ENCODE measurements around the gene BRPF3. TPM values are rescaled to one million over a fixed set of nuclear protein-coding genes. Genes with fewer than 3 reads are reported as not detected.

Gene BRPF3
- total RNA-seq, 2 donors from 2014 or later: 24.4 to 26.8 TPM

DNA sequence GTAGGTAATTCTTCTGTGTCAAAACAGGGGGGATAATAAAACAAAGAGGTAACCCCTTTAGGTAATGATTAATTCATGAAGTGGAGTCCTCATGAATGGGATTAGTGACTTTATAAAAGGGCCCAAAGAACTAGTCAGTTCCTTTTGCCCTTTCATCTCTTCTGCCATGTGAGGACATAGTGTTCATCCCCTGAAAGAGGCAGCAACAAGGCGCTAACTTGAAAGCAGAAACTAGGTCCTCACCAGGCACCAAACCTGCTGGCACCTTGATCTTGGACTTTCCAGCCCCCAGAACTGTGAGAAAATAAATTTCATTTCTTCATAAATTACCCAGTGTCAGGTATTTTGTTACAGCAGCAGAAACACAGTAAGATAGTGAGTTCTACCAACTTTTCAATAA lies 16.4 kb upstream of the BRPF3 start:
- no peak overlapping the region for H3K4me3 Mint-ChIP-seq
- H3K27ac Mint-ChIP-seq: no peak overlapping the region
- no peak for DNase-seq
- no peak for ATAC-seq (replicated peaks in 1 of 2)
- H3K36me3 Mint-ChIP-seq (ENCODE audit: insufficient read depth in 2 of 2): peaks cover 4 to 25% of the 10 kb centered on the region in 2 donors
- peaks cover 8% of the 10 kb centered on the region for H3K4me1 Mint-ChIP-seq (ENCODE audit: low read depth)
- H3K9me3 Mint-ChIP-seq: peaks cover 9 to 19% of the 10 kb centered on the region in 2 donors
- H3K27me3 Mint-ChIP-seq (ENCODE audit: low read depth): no peaks in the 10 kb centered on the region

DNA sequence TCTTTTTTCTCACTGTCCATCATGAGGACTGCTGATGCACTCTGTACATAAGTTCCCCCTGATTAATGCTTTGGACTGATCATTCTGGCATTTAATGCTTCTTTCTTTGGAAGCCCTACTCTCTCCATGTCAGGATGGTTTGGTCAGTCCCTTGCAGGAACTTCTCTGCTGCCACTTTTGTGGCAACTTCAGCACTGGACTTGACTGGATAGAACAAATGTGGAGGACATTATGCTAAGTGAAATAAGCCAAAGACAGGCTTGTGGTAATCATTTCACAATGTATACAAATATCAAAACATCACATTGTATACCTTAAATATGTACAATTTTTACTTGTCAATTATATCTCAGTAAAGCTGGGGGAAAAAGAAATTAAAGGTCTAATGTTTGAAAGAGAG lies 12.2 kb upstream of the BRPF3 start:
- no peak overlapping the region for H3K4me3 Mint-ChIP-seq
- no peak overlapping the region for H3K27ac Mint-ChIP-seq
- H3K9me3 Mint-ChIP-seq: peaks cover under 1 to 7% of the 10 kb centered on the region in 2 donors
- peaks cover 0 to 4% of the 10 kb centered on the region in 2 donors for H3K36me3 Mint-ChIP-seq (ENCODE audit: insufficient read depth in 2 of 2)
- H3K4me1 Mint-ChIP-seq (ENCODE audit: low read depth): no peaks in the 10 kb centered on the region
- DNase-seq: no peak
- H3K27me3 Mint-ChIP-seq (ENCODE audit: low read depth): no peaks in the 10 kb centered on the region
- ATAC-seq (replicated peaks in 1 of 2): no peak

DNA sequence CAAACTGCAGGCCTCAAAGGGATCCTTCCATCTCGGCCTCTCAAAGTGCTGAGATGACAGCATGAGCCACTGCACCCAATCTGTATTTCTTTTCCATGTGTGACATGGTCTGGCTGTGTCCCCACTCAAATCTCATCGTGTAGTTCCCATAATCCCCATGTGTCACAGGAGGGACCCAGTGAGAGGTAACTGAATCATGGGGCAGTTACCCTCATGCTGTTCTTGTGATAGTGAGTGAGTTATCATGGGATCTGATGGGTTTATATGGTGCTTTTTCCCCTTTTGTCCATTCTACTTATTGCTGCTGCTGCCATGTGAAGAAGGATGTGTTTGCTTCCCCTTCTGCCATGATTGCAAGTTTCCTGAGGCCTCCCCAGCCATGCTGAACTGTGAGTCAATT lies 10.3 kb upstream of the BRPF3 start:
- Mint-ChIP-seq H3K36me3 (ENCODE audit: insufficient read depth in 2 of 2) (peaks cover 0 to 2% of the 10 kb centered on the region in 2 donors), H3K4me1 (ENCODE audit: low read depth) (no peaks in the 10 kb centered on the region), H3K9me3 (peaks cover 0 to 7% of the 10 kb centered on the region in 2 donors), H3K27me3 (ENCODE audit: low read depth) (no peaks in the 10 kb centered on the region), H3K27ac (no peak overlapping the region), H3K4me3 (no peak overlapping the region)
- DNase-seq (no peak), ATAC-seq (replicated peaks in 1 of 2) (no peak)

DNA sequence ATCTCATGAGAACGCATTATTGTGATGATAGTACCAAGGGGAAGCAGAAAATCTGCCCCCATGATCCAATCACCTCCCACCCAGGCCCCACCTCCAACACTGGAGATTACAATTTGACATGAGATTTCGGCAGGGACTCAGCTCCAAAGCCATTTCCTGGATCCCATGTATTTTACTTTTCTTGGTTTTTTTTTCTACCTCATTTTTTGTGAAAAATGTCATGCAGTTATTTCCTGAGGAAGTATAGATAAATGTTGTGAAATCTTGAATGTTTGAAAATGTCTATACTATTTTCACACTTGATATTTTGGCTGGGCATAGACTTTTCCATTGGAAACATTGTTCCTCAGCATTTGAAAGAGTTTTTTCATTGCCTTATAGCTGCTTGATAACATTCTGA lies 9.1 kb upstream of the BRPF3 start:
- H3K36me3 Mint-ChIP-seq (ENCODE audit: insufficient read depth in 2 of 2): peaks cover 0 to 2% of the 10 kb centered on the region in 2 donors
- peaks cover 0 to 6% of the 10 kb centered on the region in 2 donors for H3K9me3 Mint-ChIP-seq
- H3K27me3 Mint-ChIP-seq (ENCODE audit: low read depth): no peaks in the 10 kb centered on the region
- no peak for ATAC-seq (replicated peaks in 1 of 2)
- no peak overlapping the region for H3K4me3 Mint-ChIP-seq
- DNase-seq: no peak
- no peaks in the 10 kb centered on the region for H3K4me1 Mint-ChIP-seq (ENCODE audit: low read depth)
- H3K27ac Mint-ChIP-seq: no peak overlapping the region

DNA sequence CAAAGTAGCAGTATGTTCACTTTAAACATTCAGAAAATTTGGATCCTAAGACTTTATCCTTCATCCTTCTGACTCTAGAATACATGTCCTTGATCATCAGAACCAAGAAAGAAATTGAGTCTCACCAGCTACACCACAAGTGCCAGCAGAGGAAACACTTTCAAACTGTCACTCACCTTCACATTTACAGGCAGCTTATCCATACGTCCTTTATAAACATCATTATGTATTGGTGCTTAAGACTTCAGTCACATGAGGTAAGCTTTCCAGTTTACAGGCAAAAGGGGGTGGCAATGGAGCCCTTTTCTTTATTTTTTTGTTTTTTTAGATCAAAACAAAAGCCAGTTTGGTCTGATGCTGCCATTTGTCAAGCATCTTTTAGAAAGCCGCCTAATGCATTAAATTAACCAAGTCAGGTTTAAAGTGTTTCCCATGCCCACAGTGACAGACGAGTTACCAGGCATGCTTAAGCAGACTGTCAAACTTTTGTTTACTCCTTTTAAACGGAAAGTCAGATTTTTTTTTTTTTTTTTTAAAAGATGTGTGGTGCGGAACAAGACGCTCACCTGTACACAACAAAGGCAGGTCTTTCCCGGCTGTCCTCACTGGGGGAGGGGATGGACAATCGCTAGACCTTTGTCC lies 952 bp upstream of the BRPF3 start:
- H3K27ac Mint-ChIP-seq: peak overlapping the region; percentile 70
- H3K36me3 Mint-ChIP-seq (ENCODE audit: insufficient read depth in 2 of 2): peaks cover under 1 to 5% of the 10 kb centered on the region in 2 donors
- H3K9me3 Mint-ChIP-seq: no peaks in the 10 kb centered on the region
- DNase-seq (no peak), ATAC-seq (replicated peaks in 1 of 2) (no peak)
- H3K4me1 Mint-ChIP-seq (ENCODE audit: low read depth): peaks cover 34% of the 10 kb centered on the region
- H3K27me3 Mint-ChIP-seq (ENCODE audit: low read depth): no peaks in the 10 kb centered on the region
- peak overlapping the region; percentile 77 for H3K4me3 Mint-ChIP-seq

DNA sequence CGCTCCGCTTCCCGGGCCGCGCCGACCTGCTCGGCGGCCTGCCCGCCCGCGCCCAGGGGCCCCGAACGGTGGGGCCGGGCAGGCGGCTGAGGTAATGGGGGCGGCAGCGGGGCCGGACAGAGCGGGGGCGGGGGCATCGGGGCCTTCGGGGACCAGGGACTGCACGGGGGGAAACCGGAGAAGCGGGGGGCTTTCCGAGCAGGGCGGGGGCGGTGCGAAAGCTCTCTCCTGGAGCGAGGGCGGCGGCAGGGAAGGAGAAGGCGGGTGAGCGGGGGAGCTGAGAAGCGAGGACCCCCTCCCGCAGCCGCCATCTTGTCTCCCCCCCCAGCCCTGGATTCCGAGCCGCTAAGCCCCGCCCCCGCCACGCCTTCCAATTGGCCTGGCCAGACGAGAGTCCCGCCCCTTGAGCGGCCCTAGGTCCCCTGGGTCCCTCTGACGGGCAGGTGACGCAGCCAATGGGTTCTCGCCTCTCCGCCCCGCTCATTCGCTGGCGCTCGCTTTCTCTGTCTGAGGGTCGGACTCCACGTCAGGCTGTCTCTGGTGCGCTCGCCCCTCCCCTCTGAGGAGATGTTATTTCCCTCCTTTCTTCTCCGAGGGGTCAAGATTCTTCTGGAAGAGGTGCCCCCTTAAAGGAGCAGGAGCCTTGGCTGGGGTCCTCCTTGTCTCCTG lies 470 bp downstream of the BRPF3 start:
- ATAC-seq (replicated peaks in 1 of 2) (peak; percentile 92 to 95), DNase-seq (peak; percentile 100)
- H3K9me3 Mint-ChIP-seq: no peaks in the 10 kb centered on the region
- H3K4me1 Mint-ChIP-seq (ENCODE audit: low read depth): peaks cover 42% of the 10 kb centered on the region
- H3K4me3 Mint-ChIP-seq: peak overlapping the region; percentile 91 to 93
- no peaks in the 10 kb centered on the region for H3K27me3 Mint-ChIP-seq (ENCODE audit: low read depth)
- H3K36me3 Mint-ChIP-seq (ENCODE audit: insufficient read depth in 2 of 2): peaks cover 5 to 9% of the 10 kb centered on the region in 2 donors
- H3K27ac Mint-ChIP-seq: peak overlapping the region; percentile 78

DNA sequence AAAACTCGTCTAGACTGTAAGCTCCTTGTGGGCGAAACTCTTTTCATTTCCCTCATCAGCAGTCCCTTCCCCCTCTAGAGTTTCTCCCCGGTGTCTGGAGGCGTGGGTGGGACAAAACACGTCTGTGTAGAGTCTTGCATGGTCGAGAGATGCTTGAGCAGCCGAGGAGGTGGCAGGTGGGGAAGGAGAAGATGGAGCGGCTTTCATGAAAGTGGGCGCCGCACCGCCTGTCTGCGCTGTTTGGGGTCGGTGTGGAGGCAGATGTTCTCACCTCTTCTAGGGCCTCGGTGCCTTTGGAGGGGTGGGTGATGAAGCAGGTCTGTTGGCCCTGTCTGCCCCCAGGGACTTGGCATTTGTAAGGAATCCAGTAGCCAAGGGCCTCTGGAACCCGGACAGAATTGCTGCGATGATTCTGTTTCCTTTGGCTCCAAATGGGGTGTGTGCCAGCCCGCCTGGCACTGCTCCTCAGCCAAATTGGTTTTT lies 1.2 kb downstream of the BRPF3 start:
- Mint-ChIP-seq H3K4me1 (ENCODE audit: low read depth) (peaks cover 49% of the 10 kb centered on the region), H3K9me3 (peaks cover 0 to 2% of the 10 kb centered on the region in 2 donors), H3K36me3 (ENCODE audit: insufficient read depth in 2 of 2) (peaks cover 7 to 15% of the 10 kb centered on the region in 2 donors), H3K4me3 (peak overlapping the region; percentile 91 to 93), H3K27ac (no peak overlapping the region), H3K27me3 (ENCODE audit: low read depth) (no peaks in the 10 kb centered on the region)
- DNase-seq: peak in 1 of 2 donors; percentile 6
- no peak for ATAC-seq (replicated peaks in 1 of 2)

DNA sequence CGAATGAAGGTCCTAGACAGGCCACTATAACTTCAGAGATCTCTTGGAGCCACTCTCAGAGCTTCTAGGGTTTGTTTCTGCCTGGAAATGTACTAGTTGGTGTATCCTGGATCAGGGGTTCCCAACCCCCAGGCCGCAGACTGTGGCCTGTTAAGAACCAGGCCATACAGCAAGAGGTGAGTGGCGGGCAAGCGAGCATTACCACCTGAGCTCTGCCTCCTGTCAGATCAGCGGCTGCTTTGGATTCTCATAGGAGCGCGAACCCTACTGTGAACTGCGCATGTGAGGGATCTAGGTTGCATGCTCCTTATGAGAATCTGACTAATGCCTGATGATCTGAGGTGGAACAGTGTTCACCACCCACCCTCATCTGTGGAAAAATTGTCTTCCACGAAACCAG lies 2.4 kb downstream of the BRPF3 start:
- no peak for ATAC-seq (replicated peaks in 1 of 2)
- Mint-ChIP-seq H3K4me3 (peak overlapping the region in 1 of 2 donors; percentile 15), H3K36me3 (ENCODE audit: insufficient read depth in 2 of 2) (peaks cover 7 to 19% of the 10 kb centered on the region in 2 donors), H3K9me3 (peaks cover 0 to 2% of the 10 kb centered on the region in 2 donors), H3K27ac (no peak overlapping the region), H3K4me1 (ENCODE audit: low read depth) (peaks cover 61% of the 10 kb centered on the region), H3K27me3 (ENCODE audit: low read depth) (no peaks in the 10 kb centered on the region)
- DNase-seq: no peak

DNA sequence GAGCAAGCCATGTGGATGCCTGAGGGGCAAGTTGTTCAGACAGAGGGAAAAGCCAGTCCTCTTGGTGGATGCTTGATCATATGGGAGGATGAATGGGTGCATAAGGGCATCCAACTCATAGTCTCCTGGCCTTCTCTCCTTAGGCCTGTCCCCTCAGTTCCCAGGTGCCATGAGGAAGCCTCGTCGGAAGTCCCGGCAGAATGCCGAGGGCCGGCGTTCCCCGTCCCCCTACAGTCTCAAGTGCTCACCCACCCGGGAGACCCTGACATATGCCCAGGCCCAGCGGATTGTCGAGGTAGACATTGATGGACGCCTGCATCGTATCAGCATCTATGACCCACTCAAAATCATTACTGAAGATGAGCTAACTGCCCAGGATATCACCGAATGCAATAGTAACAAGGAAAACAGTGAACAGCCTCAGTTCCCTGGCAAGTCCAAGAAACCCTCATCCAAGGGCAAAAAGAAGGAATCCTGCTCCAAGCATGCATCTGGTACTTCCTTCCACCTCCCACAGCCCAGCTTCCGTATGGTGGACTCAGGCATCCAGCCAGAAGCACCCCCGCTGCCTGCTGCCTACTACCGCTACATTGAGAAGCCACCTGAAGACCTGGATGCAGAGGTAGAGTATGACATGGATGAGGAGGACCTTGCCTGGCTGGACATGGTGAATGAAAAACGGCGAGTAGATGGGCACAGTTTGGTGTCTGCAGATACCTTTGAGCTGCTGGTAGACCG lies 3.8 kb downstream of the BRPF3 start:
- peaks cover 0 to 2% of the 10 kb centered on the region in 2 donors for H3K9me3 Mint-ChIP-seq
- H3K36me3 Mint-ChIP-seq (ENCODE audit: insufficient read depth in 2 of 2): peaks cover 8 to 22% of the 10 kb centered on the region in 2 donors
- H3K4me1 Mint-ChIP-seq (ENCODE audit: low read depth): peaks cover 65% of the 10 kb centered on the region
- no peak overlapping the region for H3K4me3 Mint-ChIP-seq
- no peak for DNase-seq
- H3K27me3 Mint-ChIP-seq (ENCODE audit: low read depth): no peaks in the 10 kb centered on the region
- ATAC-seq (replicated peaks in 1 of 2): no peak
- no peak overlapping the region for H3K27ac Mint-ChIP-seq

DNA sequence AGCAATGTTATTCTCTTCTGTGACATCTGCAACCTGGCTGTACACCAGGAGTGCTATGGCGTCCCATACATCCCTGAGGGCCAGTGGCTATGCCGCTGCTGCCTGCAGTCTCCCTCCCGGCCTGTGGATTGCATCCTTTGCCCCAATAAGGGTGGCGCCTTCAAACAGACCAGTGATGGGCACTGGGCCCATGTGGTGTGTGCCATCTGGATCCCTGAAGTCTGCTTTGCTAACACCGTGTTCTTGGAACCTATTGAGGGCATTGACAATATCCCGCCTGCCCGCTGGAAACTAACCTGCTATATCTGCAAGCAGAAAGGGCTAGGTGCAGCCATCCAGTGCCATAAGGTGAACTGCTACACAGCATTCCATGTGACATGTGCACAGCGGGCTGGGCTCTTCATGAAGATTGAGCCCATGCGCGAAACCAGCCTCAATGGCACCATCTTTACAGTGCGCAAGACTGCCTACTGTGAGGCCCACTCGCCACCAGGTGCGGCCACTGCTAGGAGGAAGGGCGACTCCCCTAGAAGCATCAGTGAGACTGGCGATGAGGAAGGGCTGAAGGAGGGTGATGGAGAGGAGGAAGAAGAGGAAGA lies 4.6 kb downstream of the BRPF3 start:
- peaks cover 65% of the 10 kb centered on the region for H3K4me1 Mint-ChIP-seq (ENCODE audit: low read depth)
- peaks cover 11 to 27% of the 10 kb centered on the region in 2 donors for H3K36me3 Mint-ChIP-seq (ENCODE audit: insufficient read depth in 2 of 2)
- H3K27me3 Mint-ChIP-seq (ENCODE audit: low read depth): no peaks in the 10 kb centered on the region
- no peak for DNase-seq
- no peak overlapping the region for H3K27ac Mint-ChIP-seq
- no peak for ATAC-seq (replicated peaks in 1 of 2)
- H3K4me3 Mint-ChIP-seq: no peak overlapping the region
- peaks cover 0 to 2% of the 10 kb centered on the region in 2 donors for H3K9me3 Mint-ChIP-seq

DNA sequence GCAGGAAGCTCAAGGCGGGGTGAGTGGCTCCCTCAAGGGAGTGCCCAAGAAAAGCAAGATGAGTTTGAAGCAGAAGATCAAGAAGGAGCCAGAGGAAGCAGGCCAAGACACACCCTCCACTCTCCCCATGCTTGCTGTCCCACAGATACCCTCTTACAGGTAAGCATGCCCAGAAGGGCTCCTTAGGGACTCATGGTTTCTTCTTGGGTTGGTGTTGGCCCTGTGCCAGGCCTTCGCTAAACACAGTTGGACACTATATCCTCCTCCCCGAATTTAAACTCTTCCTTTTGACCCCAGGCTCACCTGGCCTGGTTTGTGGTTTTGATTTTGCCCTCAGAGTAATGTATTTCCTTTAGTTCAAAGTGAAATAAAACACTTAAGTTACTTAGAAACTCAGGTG lies 5.1 kb downstream of the BRPF3 start:
- ATAC-seq (replicated peaks in 1 of 2): no peak
- DNase-seq: no peak
- no peaks in the 10 kb centered on the region for H3K27me3 Mint-ChIP-seq (ENCODE audit: low read depth)
- H3K4me3 Mint-ChIP-seq: no peak overlapping the region
- H3K36me3 Mint-ChIP-seq (ENCODE audit: insufficient read depth in 2 of 2): peaks cover 11 to 30% of the 10 kb centered on the region in 2 donors
- no peak overlapping the region for H3K27ac Mint-ChIP-seq
- H3K4me1 Mint-ChIP-seq (ENCODE audit: low read depth): peaks cover 64% of the 10 kb centered on the region
- H3K9me3 Mint-ChIP-seq: peaks cover 0 to 2% of the 10 kb centered on the region in 2 donors

DNA sequence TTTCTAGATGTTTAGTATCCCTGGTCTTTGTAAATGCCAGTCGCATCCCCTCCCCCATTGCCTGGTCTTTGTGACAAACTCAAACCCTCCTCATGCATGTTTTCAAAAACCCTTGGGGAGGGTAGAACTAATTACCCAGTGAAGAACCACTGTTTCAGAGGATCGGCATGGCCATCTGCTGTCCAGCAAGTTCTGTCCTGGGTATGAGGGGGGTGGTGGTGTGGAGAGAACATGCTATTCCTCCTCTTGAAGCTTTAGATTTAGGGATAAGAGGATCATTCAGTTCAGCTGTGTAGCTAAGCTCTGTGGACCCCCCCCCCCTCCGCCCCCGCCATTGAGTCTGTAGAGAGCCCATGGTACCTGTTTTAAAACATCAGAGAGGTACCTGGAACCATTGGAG lies 5.6 kb downstream of the BRPF3 start:
- H3K27ac Mint-ChIP-seq: peak overlapping the region; percentile 32
- H3K27me3 Mint-ChIP-seq (ENCODE audit: low read depth): no peaks in the 10 kb centered on the region
- no peak for DNase-seq
- no peak for ATAC-seq (replicated peaks in 1 of 2)
- H3K9me3 Mint-ChIP-seq: peaks cover 0 to 2% of the 10 kb centered on the region in 2 donors
- H3K4me1 Mint-ChIP-seq (ENCODE audit: low read depth): peaks cover 64% of the 10 kb centered on the region
- H3K36me3 Mint-ChIP-seq (ENCODE audit: insufficient read depth in 2 of 2): peaks cover 11 to 32% of the 10 kb centered on the region in 2 donors
- no peak overlapping the region for H3K4me3 Mint-ChIP-seq

Measured in activated T-cell treated with anti-CD3 and anti-CD28 coated beads, Interleukin-2, amount 50 U/mL, for 72 hours (primary cell).